ENCODE data around the gene SEC22C.
"Not testable (repeated sequence)": the region's sequence is repeated elsewhere in the genome, so short reads cannot be mapped to it uniquely, and the experiment has no call there.

SEC22C gene

DNA sequence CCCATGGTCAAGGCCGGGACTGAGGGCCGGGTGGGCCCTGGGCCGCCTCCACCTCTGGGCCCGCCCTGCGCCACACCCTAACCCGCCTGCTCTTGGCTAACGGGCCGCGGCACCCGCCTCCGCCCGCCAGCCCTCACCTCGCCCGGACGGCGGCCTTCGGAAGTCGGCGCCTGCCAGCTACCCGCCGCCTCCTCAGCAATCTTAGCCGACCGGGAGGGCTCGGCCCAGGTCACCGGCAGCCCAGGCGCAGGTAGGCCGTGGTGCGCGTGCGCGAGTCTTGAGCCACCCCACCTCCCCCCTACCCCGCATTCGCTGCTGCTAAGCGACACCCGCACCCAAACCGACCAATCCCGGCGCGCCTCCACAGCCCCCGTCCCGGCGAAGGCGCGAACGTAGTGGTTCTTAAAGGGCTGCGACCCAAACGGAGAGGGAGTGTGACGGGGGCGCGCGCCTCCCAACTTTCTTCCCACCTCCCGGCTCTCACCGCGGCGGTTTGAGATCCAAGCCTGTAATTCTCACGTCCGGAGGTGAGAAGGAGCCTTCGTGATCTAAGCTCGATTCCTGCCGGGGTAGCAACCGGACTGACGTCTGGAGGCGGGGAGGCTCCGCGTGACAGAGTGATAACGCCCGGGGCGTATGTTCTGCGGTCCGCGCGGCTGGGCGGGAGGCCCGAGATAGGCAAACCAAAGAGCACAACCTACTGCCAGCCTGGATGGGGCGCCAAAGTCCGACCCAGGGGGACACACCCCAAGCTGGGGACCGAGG is at the start of gene SEC22C:
Gene SEC22C (minus strand): TSS at position 259 of the 765 bp plus-strand sequence. CDS start 12,921 bp downstream, outside the sequence.
- DNase-seq = peak; percentile 94 to 95

DNA sequence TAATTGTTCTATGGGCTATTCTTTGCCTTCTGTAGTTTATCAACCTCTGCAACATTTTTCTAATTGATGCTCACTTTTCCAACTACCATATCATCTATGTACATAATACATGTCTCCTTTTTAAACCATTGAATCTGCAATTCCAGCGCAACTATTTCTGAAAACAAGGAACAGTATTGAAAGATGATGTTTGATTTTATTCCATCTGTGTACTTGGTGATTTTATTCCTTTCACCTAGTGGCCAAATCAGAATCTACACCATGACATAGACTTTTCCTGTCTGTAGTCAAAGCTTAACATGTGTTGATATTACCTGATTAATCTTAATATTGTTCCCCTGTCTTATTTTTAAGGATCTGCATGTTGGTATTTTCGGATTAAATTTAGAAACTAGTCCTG is 31.7 kb upstream of the SEC22C start:
- no peak for DNase-seq

DNA sequence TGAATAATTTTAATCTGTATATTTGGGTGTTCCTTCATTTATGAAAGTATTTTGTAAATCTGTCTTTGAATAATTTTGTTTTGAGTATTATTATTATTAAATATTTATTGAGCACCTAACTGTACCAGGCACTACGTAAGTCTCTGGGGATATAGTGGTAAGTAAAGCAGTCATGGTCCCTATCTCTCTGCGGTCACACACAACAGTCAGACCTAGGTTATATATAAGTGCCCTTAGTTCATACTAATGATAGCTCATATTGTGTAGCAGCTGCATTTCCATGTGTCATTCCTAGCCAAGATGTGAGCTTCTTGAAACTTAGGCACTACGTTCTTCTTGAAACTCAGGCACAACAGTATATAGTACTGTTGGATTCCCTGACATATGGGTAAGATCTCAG is 31.2 kb upstream of the SEC22C start:
- no peak for DNase-seq

GRCh38 chr3:42612217-42612616 is 30.4 kb upstream of the SEC22C start:
- DNase-seq = no peak

- DNase-seq = no peak
Observed at GRCh38 chr3:42610976-42611375, 29.2 kb upstream of the SEC22C start.

DNA sequence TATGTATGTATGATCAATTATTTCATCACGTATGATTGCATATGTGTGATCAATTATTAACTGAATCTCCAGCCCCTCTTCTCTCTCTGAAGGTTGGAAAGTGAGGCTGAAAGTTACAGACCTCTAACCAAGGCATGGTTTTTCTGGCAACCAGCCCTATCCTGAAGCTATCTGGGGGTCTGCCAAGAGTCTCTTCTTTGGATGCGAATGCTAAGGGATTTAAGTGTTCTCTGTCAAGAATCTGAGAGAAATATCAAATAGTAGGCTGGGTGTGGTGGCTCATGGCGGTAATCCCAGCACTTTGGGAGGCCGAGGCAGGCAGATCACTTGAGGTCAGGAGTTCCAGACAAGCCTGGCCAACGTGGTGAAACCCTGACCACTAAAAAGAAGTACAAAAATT is 26.8 kb upstream of the SEC22C start:
- no peak for DNase-seq

DNA sequence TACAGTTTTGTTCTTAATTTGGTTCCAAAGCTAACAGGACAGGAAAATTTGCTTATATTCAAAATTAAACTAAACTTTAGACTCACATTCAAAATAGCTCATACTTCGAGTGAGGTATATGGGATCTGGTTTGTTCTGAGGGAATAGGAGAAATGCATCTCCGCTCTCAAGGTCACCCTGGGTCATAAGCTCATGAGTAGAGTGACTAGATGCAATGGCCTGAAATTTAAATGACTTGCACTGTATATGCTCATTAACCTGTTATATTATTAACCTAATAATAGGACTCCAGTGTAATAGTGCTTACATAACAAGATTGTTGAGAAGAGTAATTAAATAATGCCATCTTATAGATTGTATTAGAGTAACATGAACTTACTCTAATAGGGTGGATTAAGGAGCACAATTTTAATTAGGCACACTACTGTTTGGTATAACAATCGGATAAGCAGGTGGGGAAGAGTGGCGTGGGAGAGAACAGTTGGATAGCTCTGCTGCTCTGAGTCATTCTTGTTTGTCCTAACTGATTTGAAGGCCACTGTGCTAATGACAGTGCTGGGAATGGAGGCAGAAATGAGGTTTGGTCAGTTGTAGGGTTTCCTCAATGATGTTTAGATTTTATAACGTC is 23.9 kb upstream of the SEC22C start:
- no peak for DNase-seq

DNA sequence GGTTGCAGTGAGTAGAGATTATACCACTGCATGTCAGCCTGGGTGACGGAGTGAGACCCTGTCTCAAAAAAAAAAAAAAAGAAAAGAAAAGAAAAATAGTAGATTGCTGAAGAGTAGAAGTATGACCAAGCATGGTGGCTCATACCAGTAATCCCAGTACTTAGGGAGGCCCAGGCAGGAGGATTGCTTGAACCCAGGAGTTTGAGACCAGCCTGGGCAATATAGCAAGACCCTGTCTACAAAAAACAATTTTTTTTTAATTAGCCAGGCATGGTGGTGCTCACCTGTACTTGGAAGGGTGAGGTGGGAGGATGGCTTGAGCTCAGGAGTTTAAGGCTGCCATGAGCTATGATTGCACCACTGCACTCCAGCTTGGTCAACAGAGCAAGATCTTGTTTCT is 21.2 kb upstream of the SEC22C start:
- DNase-seq = no peak

- no peak for DNase-seq
Observed at GRCh38 chr3:42601896-42602581, 20.3 kb upstream of the SEC22C start.

DNA sequence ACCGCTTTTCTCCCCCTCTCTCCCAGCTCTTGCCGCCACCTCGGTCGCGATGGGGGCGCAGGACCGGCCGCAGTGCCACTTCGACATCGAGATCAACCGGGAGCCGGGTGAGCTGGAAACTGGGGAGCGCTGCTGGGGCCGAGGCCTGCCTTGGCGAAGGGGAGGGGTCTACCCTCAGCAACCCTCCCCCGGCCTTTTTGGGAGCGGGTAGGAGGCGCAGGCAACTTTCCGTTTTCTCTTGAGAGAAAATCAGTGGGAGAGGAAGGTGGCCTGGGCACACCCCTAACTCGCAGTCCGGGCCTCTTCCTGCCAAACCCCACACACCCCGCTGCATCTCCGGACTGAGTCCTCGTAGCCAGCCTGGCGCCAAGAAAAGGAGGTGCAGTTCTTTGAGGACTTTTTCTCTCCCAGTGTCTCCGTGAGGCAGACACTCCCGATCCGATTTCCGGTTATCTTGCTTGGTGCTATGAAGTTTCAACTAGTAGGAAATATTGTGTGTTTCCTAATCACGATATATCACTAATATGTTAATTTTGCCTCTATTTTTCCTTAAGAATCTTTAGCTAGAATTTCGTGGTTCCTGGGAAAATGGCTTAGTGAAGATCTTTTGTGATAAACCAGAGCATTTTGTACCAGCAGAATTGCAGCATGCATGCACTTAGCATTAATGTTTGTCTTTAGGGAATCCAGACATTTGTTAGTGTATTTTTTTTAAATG is 19.4 kb upstream of the SEC22C start:
- DNase-seq = peak in 1 of 2 experiments; percentile 50

DNA sequence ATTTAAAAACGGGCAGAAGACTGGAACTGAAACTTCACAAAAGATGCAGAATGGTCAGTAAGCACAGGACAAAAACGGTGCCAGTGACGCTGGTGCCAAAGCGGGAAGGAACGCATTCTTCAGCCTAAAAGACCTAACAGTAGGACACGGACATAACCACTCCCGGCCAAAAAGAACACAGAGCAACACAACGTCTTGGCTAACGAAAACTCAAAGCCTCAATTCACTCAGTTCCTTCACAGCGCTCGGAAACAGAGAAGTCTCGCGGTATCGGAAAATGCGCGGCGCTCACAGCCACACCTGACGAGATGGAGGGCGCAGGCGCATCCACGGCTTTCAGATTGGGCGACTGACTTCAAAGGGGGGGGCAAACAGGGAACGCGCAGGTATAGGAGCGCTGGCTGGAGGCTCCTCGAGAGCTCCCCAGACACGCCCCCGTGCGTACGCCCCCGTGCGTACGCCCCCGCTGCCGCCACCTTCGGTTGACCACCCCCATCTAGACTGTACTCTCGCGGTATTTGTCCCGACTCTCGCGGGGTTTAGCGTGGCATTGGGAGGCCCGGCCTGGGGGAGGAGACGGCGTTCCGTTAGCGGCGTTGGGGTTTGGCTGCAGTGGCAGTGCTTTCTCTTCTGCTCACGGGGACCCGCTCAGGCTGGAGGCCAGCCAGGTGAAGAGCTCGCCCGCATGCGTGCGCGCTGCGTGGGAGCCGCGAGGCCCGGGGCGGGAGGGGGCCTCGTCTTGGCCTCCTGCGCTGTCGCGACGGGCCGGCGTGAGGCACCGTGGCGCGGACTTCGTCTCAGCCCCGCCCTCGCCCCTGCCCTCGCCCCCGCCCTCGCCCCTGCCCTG is 18.6 kb upstream of the SEC22C start, which contains the start of gene NKTR:
Gene NKTR (plus strand): TSS at position 576 of the 847 bp plus-strand sequence. CDS start 321 bp downstream, outside the sequence.
- peak; percentile 99 to 100 for DNase-seq

GRCh38 chr3:42597098-42597497 is 15.3 kb upstream of the SEC22C start:
- not testable (repeated sequence) for DNase-seq

DNA sequence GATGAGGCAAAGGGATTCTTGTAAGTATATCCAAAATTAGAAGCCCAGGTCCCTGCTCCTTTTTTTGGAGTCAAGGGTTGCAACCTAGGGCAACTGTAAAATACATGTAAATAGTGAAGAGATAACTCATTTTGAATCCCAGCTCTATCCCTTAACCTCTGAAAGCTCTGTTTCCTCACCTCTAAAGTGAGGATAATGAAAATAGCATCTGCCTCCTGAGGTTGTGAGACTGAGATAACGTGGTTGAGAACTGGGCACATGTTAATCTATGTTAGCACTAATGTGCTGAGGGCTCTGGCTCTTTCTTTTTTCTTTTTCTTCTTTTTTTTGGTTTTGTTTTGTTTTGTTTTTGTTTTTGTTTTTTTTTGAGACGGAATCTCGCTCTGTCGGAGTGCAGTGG is 13.9 kb upstream of the SEC22C start:
- no peak for DNase-seq

- DNase-seq = no peak
Observed at GRCh38 chr3:42593635-42594034, 11.9 kb upstream of the SEC22C start.

DNA sequence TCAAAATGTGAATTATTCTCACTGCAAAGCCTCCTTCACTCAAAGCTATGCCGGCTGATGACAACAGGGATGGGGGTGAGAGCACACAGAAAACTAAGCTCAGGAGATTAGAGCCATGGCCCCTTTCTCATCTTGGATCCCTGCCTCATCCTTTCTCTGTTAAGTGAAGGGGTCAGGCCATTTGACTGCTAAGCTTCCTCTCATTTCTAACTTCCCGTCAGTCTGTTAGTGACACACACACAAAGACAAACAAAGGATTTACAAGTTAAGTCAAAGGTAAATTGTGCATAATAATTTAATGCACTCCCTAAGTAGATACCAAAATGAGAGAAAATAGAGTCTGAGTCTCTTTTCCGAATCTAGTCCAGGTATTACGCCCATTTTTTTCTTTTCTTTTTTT is 10.0 kb upstream of the SEC22C start:
- no peak for DNase-seq

DNA sequence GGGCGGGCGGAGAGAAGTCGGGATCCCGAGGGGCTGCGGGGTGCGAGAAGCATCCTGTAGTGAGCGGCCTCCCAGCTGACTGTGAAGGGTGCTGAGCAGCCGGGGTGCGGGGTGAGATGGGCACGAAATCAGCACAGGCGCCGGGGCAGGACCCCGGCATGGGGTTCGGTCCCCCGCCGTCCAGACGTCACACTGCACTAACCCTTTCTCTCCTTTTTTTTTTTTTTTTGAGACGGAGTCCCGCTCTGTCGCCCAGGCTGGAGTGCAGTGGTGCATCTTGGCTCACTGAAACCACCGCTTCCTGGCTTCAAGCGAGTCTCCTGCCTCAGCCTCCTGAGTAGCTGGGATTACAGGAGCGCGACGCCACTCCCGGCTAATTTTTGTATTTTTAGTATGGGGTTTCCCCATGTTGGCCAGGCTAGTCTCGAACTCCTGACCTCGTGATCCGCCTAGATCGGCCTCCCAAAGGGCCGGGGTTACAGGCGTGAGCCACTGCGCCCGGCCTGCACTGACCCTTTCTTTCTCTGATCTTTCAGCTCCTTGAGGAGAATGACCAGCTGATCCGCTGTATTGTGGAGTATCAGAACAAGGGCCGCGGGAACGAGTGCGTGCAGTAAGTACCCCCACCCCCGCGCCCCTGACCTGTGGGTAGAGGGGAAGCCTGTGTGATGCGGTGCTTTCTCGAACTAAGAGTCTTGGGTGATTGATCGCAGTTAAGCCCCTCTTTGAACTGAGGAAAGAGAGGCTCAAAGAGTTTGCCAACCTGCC is 9.4 kb upstream of the SEC22C start:
- DNase-seq = no peak

GRCh38 chr3:42589382-42590109 is 7.8 kb upstream of the SEC22C start:
- no peak for DNase-seq

GRCh38 chr3:42588625-42589024 is 6.9 kb upstream of the SEC22C start:
- no peak for DNase-seq

DNA sequence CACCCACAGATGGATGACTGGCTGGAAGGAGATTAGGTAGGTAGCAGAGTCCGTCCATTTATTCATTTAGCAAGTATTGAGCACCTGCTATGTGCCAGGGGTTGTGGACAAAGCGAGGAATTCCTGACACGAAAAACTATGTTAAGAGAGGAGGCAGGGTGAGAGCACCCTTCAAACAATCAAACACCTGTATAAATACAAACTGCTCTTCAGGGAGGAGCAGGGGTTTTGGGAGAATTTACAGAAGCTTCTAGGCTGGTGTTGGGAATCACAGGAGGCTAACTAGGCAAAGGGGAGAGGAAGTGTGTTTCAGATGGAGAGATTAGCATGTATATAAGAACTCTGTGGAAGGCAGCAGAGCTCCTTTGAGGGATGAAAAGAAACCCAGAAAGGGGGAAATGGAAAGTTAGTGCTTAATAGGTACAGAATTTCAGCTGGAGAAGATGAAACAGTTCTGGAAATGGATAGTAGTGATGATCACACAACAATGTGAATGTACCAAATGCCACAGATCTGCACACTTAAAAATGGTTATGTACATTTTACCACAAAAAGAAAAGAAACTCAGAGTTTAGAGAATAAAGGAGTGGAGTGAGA is 805 bp upstream of the SEC22C start:
- DNase-seq = no peak

DNA sequence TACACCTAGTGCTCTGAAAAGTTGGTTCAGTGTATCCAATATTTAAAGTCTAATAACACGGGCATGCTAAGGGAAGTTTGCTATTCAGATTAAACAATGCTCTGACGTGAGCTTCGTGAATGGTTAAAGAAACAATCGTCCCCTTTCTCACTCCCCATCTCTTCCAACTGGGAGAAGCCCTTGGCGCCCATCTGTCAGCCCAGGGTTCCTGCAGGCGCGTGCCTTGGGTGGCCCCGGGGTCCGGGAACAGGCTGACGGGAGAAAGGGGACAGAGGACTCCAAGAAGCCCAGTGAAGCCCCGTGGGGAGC is 413 bp downstream of the SEC22C start:
- no peak for DNase-seq

All from stimulated activated CD4-positive, alpha-beta T cell treated with anti-CD3 and anti-CD28 coated beads, Interleukin-4, amount 100 ng/mL, for 4 hours (primary cell).